A673 (cell line): ENCODE data around the gene B2M. TPM values are rescaled to one million over a fixed set of nuclear protein-coding genes. Genes with fewer than 3 reads are reported as not detected.

Source experiments
- Bru-seq: library from RNA; stranded (reverse); fragments of 400-500 nt; gene quantifications from one replicate; lab custom pipeline; 2021; lab: Mats Ljungman, UMichigan
- BruChase-seq, 2 experiments: library from RNA; stranded (reverse); fragments of 400-500 nt; gene quantifications; one replicate each; lab custom pipeline; 2021; lab: Mats Ljungman, UMichigan
- BruUV-seq: library from RNA; stranded (reverse); fragments of 400-500 nt; replicated peaks from 2 replicates; lab custom pipeline; 2021; lab: Mats Ljungman, UMichigan
- CTCF ChIA-PET: fragments of 300-600 bp; sonication (Branson Sonifier 250); formaldehyde crosslinking; loops from one replicate; lab custom pipeline; 2022; ENCODE audit warnings: antibody characterized with exemption; lab: Charles Lee
- POLR2A ChIA-PET: fragments of 300-600 bp; sonication (Branson Sonifier 250); formaldehyde crosslinking; loops from one replicate; lab custom pipeline; 2022; ENCODE audit warnings: antibody characterized with exemption; ENCODE audit not compliant: low non-redundant PET; lab: Charles Lee
- DNase-seq: peaks from one replicate; pipeline ENCODE4 v3.0.0-alpha.2; 2015; ENCODE audit warnings: low spot score
- H3K27ac ChIP-seq: fragments of 200-600 bp; sonication (generic); 2 replicates; pipeline ENCODE4 v1.5.1; 2016; ENCODE audit warnings: mixed run types, low read depth, mild to moderate bottlenecking, mixed read lengths, antibody characterized with exemption, low read length; ENCODE audit not compliant: poor library complexity, severe bottlenecking
- H3K27me3 ChIP-seq: fragments of 200-600 bp; sonication (generic); replicated peaks from 2 replicates; pipeline ENCODE4 v1.6.1; 2017; ENCODE audit warnings: mixed run types, low read depth, mild to moderate bottlenecking, mixed read lengths, antibody characterized with exemption, low read length; ENCODE audit not compliant: insufficient read depth, poor library complexity
- H3K36me3 ChIP-seq: fragments of 200-600 bp; sonication (generic); 2 replicates; pipeline ENCODE4 v1.6.1; 2016; ENCODE audit warnings: mixed run types, mild to moderate bottlenecking, mixed read lengths, antibody characterized with exemption, low read length; ENCODE audit not compliant: insufficient read depth, poor library complexity, severe bottlenecking
- H3K4me1 ChIP-seq: fragments of 200-600 bp; sonication (generic); 2 replicates; pipeline ENCODE4 v1.6.1; 2017; ENCODE audit warnings: mixed run types, mild to moderate bottlenecking, mixed read lengths, antibody characterized with exemption, low read length; ENCODE audit not compliant: insufficient read depth, poor library complexity, severe bottlenecking
- H3K4me3 ChIP-seq: fragments of 200-600 bp; sonication (generic); 2 replicates; pipeline ENCODE4 v1.5.1; 2016; ENCODE audit warnings: low read depth, mixed run types, mild to moderate bottlenecking, mixed read lengths, low read length; ENCODE audit not compliant: poor library complexity, severe bottlenecking
- H3K9me3 ChIP-seq: fragments of 200-600 bp; sonication (generic); 2 replicates; pipeline ENCODE4 v1.6.1; 2016; ENCODE audit warnings: mixed run types, low read depth, mild to moderate bottlenecking, mixed read lengths, antibody characterized with exemption, low read length; ENCODE audit not compliant: poor library complexity, severe bottlenecking
- EZH2 ChIP-seq: fragments of 200-600 bp; sonication (generic); IDR thresholded peaks from 2 replicates; pipeline ENCODE4 v1.6.1; 2017; ENCODE audit warnings: borderline replicate concordance, low read depth, mild to moderate bottlenecking, mixed read lengths, antibody characterized with exemption, low read length; ENCODE audit not compliant: poor library complexity, severe bottlenecking
- intact Hi-C: fragments of 100-400 bp; cut with micrococcal nuclease; formaldehyde crosslinking; loops from one replicate; pipeline ENCODE4 v1.10.0; 2022; ENCODE audit not compliant: unreplicated experiment
- long read RNA-seq: library from polyadenylated mRNA; stranded (forward); transcript quantifications from one replicate; pipeline ENCODE4 v2.0.0, GENCODE V29; 2022
- total RNA-seq: library from RNA; stranded (reverse); gene quantifications from 2 replicates; pipeline ENCODE4 v1.2.3, GENCODE V29; 2021
- TF ChIP-seq, protein P1 (sequence below): fragments of 300-800, 200-600 bp; sonication (generic); conservative IDR thresholded peaks from 2 replicates; pipeline ENCODE4 v1.5.1; 2017; ENCODE audit warnings: low read depth, mild to moderate bottlenecking, antibody characterized with exemption, low read length, moderate library complexity, mixed read lengths

The B2M gene
- total RNA-seq (1,596 and 1,873 TPM in 2 replicates), Bru-seq, nascent RNA (percentile 99 among the genes with signal in this experiment), BruChase-seq, experiment 1, labeled RNA remaining after a 2-hour chase (percentile 98 among the genes with signal in this experiment), BruChase-seq, experiment 2, labeled RNA remaining after a 6-hour chase (percentile 99 among the genes with signal in this experiment)
- long read RNA-seq, transcript B2M-208 (3 exons, 1,081 nt): minor isoform, 38 of 3,827 reads
- long read RNA-seq, transcript B2M-213 (1 exons, 2,329 nt): minor isoform, 26 of 3,827 reads
- long read RNA-seq, transcript B2M-204 (4 exons, 1,705 nt): major isoform, 3,693 of 3,827 reads
- long read RNA-seq, transcript B2M-214 (1 exons, 2,403 nt): minor isoform, 24 of 3,827 reads
- long read RNA-seq, partial matches to known transcripts: 33 of 3,827 reads
- long read RNA-seq, other reads (novel, unspliced or antisense): 13 of 3,827 reads

DNA sequence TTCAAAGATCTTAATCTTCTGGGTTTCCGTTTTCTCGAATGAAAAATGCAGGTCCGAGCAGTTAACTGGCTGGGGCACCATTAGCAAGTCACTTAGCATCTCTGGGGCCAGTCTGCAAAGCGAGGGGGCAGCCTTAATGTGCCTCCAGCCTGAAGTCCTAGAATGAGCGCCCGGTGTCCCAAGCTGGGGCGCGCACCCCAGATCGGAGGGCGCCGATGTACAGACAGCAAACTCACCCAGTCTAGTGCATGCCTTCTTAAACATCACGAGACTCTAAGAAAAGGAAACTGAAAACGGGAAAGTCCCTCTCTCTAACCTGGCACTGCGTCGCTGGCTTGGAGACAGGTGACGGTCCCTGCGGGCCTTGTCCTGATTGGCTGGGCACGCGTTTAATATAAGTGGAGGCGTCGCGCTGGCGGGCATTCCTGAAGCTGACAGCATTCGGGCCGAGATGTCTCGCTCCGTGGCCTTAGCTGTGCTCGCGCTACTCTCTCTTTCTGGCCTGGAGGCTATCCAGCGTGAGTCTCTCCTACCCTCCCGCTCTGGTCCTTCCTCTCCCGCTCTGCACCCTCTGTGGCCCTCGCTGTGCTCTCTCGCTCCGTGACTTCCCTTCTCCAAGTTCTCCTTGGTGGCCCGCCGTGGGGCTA lies at the start of gene B2M, which contains the start of gene PATL2:
B2M (plus strand) TSS at position 422 of the 647 bp plus-strand sequence; CDS start at position 452, 30 bp downstream.
PATL2 (minus strand) TSS at position 228 of the 647 bp plus-strand sequence. CDS start 34,833 bp downstream, outside the sequence.
- Histone ChIP-seq H3K9me3 (no peaks in the 10 kb centered on the region), H3K27ac (peak within 1 kb of the TSS; percentile 94), H3K4me1 (peaks cover 29% of the 10 kb centered on the region), H3K4me3 (peak within 1 kb of the TSS; percentile 88), H3K27me3 (no peaks in the 10 kb centered on the region), H3K36me3 (peaks cover 23% of the 10 kb centered on the region)
- ChIA-PET CTCF (interaction anchor here (1.2 to 2.4 kb wide), 2 partner anchors 15 to 48 kb away, joined by 5 to 8 read pairs; partner anchors contain the start of gene SPG11), POLR2A (interaction anchor here (0.6 to 0.9 kb wide), 4 partner anchors 11 to 77 kb away, joined by 3 to 6 read pairs (median 4); no protein-coding TSS in a partner anchor)
- intact Hi-C loops: loop anchor here (5.0 kb wide), 1 partner anchor 49 kb away; the partner anchor contains the start of gene SPG11
- BruUV-seq: no TSS peak
- TF ChIP-seq, protein P1, sequence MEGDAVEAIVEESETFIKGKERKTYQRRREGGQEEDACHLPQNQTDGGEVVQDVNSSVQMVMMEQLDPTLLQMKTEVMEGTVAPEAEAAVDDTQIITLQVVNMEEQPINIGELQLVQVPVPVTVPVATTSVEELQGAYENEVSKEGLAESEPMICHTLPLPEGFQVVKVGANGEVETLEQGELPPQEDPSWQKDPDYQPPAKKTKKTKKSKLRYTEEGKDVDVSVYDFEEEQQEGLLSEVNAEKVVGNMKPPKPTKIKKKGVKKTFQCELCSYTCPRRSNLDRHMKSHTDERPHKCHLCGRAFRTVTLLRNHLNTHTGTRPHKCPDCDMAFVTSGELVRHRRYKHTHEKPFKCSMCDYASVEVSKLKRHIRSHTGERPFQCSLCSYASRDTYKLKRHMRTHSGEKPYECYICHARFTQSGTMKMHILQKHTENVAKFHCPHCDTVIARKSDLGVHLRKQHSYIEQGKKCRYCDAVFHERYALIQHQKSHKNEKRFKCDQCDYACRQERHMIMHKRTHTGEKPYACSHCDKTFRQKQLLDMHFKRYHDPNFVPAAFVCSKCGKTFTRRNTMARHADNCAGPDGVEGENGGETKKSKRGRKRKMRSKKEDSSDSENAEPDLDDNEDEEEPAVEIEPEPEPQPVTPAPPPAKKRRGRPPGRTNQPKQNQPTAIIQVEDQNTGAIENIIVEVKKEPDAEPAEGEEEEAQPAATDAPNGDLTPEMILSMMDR: no peak
- no peak for TF ChIP-seq EZH2
- peak; percentile 98 for DNase-seq

DNA sequence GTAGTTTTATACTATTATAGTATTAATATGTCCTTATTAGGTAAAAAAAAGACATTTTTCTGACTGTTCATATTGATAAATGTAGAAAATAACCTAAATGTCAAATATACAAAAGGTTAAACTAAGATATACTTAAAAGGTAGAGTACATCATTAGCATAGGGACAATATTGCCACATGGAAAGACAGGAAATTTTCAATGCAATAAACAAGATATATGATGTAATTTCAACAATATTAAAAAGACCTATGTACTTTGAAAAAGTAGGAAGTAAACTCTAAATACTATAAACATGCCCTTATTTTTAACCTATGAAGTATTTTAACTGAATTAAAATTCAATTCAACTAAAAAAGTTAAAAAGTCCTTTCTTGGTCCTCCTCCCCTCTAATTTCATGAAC lies 49.7 kb upstream of the B2M start:
- H3K4me3 ChIP-seq: peak overlapping the region; percentile 71
- ChIA-PET POLR2A (no interaction called here), CTCF (no interaction called here)
- H3K27ac ChIP-seq: peak overlapping the region; percentile 90
- TF ChIP-seq EZH2: no peak
- TF ChIP-seq, protein P1: no peak
- no peaks in the 10 kb centered on the region for H3K27me3 ChIP-seq
- intact Hi-C loops: loop anchor here (5.0 kb wide), 4 partner anchors 51 to 251 kb away; partner anchors contain the start of genes B2M and PATL2
- peaks cover 25% of the 10 kb centered on the region for H3K36me3 ChIP-seq
- BruUV-seq: no TSS peak
- peaks cover 11% of the 10 kb centered on the region for H3K4me1 ChIP-seq
- no peak for DNase-seq
- no peaks in the 10 kb centered on the region for H3K9me3 ChIP-seq
